CD4-positive, alpha-beta T cell treated with Interleukin-15 for 4 hours (primary cell): ENCODE data around the gene PSMB1.
"Not testable (repeated sequence)": the region's sequence is repeated elsewhere in the genome, so short reads cannot be mapped to it uniquely, and the experiment has no call there.

Experiments
- DNase-seq: peaks from one replicate; pipeline ENCODE4 v3.0.0-alpha.2; 2020; ENCODE audit warnings: low spot score

The PSMB1 gene

DNA sequence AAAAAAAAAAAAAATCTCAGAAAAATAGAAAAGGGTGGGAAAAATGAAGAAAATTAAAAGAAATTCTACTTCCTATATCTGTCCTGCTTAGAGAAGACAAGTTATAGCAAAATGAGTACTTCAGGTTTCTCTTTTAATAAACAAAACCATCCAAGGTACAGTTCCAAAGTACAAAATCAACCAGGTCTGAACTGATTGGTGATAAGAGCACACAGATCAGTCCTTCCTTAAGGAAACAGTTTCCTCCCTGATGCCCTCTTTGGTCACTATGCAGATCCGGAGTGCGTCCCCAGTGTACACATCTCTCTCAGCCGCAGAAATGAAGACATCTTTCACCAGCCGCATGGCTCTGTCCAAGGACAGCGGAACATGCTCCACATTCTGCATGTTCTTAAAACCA lies 18.1 kb downstream of the PSMB1 start:
- DNase-seq, result no peak

DNA sequence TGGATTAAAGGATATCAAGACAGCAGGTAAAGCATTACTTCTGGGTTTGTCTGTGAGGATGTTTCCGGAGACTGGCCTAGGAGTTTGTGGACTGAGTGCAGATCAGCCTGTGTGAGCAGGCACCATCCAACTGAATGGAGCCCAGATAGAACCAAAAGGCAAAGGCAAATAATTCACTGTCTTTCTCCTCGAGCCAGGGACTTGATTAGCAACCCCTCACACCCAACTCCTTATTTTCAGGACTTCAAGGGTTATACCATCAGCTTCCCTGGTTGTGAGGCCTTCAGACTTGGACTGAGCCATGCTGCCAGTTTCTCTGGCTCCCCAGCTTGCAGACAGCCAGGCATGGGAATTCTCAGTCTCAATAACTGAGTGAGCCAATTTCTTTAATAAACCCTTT lies 19.3 kb downstream of the PSMB1 start:
- DNase-seq, result no peak

DNA sequence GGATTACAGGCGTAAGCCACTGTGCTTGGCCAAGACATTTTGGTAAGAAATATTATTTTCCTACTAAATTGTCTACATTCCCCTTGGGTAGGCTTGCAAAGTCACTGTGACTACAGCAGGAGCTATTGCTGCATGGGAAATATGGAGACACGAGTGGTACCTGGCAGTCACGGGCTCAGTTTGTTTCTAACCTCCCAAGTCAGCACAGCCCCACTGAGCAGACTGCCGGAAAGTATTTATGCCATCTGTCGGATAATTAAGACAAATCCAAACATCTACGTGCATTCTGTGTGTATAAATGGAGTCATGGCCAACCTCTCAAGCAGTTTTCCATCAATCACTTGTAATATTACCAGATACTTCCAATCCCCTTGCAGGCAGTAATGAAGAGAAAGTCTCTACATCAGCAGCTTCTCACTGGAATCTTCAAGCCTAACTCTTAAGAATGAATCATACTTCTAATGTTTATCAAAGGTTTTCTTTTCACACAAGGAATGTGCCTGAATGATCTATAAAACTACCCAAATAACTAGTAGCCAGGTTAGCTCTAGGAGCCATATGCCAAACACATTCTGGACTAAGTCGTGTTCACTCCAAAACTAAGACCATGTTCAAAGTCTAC lies 20.1 kb downstream of the PSMB1 start:
- no peak for DNase-seq

DNA sequence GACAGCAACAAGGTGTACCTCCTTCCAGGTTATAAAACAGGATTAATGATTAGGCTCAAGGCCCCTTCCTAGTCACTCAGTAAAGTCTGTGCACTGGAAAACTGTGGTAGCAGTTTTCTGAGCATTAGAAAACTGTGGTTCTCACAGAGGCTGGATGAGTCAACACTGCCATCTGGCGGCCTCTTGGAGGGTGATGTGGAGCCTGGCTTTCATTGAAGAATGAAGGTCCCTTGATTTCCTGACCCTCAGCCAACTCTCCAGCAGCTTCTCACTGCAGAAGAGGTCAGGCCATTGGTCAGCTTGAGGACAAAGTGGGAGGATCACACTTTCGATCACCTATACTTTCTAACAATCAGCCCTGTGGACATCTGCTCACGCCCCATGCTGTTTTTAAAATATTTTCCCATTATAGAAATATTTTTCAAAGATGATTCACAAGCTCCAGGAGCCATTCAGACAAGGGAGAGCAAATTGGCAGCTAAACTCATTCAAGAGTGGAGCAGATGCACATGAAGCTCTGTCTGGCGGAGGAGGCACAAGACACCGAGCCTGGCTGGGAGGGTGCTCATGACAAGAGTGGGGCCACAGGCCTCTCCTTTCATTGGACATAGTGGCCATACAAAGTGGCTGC lies 23.2 kb downstream of the PSMB1 start:
- peak; percentile 61 for DNase-seq

DNA sequence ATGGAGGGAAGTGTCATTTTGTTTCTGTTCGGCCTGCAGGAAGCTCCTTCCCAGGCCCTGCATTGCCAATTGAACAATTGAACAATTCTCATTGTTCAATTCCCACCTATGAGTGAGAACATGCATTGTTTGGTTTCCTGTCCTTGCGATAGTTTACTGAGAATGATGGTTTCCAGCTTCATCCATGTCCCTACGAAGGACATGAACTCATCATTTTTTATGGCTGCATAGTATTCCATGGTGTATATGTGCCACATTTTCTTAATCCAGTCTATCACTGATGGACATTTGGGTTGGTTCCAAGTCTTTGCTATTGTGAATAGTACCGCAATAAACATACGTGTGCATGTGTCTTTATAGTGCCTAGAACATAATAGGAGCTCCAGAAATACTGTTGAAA lies 25.1 kb downstream of the PSMB1 start:
- not testable (repeated sequence) for DNase-seq

DNA sequence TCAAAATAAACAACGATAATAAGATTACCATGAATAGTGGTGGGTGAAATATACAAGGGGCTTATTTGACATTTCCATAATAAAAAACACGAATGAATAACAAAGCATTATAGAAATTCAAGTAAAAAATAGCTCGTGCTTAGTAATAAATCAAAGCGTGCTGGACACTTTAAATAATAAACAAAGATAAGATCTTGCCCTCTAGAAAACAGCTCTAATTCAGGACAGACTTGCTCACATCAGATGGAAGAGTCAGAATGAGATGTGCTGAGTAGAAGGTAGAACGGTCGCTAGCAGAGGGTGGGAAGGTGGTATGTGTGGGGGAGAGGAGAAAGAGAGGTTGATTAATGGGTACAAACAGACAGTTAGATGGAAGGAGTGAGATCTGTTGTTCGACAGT lies 27.3 kb downstream of the PSMB1 start:
- no peak for DNase-seq

DNA sequence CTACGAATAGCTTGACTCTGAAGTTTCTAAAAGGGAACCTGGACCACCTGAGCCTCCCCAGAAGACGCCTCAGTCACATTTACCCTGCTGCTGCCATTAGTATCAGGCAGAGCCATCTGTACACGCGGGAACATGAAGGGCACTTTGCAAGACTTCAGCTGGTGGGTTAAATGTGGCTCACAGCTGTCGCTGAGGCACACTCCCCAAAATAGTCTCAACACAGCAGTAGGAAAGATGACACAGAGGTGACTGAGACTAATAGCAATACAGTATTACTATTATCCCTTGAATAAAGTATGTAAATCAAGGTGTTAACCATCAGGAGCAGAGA lies 29.0 kb downstream of the PSMB1 start:
- DNase-seq, result no peak

DNA sequence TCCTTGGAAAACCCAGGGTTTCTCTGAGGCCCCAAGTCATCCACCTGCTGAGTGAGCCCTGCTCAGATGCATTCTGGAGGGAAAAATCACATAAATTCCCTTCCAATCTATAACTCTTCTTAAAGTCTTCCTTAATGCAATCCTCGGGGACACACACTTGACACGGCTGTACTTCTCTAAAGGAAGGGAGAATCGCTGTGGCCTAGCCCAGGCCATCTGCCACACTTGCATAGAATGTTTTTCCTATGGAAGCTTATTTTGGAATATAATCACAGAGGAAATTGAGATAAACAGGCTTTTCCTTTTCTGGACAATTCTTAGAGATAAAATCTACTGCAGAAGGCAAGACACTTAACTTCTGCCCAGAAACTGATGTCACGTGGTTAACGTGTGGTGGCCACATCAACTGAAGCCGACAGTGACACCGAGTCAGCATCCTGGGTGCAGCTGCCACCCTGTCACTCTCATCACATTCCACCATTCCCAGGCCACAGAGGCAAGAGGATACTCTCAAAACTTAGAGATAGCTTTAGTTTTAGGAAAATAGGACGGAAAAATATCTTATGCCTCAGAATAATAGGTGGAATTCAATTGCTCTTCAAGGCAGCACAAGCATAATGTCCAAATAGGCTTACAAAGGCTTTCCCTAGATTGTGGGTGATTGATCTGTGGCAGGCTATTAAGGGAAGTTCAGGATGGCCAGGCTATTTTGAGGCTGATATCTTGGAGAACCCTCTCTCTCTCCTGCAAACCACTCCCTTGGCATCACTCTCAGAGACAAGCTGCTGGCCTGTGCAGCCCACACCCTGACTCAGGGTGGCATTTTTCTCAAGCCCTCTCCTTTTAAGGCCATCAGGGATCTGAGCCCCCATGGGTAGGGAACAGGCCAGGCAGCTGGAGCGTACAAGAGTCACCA lies 29.6 kb downstream of the PSMB1 start:
- no peak for DNase-seq

DNA sequence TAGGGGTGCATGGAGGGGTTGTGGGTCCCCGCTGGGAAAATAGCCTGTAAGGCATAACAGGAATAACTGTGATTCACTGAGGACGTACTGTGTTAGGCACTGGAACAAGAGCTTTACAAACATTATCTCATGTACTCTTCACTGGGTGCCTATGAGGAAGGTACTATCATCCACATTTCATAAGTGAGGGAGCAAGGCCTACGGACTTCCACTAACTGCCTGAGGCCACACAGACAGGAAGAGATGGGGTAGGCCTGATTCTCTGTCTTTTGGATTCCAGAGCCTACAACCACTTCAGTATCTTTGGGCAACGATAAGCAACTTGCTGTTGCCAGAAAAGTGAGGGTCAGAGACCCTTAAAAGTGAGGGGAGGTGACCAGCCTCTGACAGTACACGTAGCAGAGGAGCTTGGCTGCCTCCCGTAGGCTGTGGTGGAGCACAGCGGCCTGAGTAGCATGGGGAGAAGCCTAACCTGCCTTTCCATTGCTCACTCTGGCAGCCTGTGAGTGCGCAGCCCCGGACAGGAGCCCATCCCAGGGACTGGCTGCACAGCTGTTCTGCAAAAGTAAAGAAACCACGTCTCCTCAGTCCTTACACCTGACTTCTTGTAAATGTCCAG lies 30.4 kb downstream of the PSMB1 start:
- no peak for DNase-seq

DNA sequence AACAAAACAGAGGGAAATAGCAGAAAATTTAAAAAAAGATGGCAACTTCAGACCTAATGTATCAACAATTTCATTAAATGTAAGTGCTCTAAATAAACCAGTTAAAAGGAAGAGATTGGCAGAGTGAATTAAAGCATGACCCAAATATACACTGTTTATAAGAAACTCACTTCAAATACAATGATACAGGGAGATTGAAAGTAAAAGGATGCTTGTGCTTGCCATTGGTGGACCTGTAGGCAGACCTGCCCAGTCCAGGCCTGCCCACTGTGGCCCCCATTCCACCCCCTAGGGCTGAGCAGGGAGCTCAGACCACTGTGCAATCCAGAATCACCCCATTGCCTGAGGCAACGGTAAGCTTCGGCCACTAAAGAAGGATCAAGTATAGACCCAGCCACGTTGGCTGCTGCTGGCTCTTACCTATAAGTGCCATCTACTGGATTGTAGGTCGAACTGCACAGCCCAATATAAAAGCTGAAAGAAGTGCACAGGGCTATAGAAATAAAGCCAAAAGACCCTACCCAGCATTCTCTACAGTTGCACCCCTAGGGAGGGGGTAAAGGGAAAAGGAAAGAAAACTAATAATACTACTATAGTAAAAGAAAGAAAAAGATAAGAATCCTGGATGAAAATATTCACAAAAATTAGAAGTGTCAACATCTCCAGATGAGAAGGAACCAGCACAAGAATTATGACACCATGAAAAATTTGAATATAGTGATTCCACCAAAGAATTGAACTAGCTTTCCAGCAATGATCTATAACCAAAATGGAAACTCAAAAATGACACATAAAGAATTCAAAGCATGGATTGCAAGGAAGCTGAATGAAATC lies 36.1 kb downstream of the PSMB1 start:
- DNase-seq, result peak; percentile 44

DNA sequence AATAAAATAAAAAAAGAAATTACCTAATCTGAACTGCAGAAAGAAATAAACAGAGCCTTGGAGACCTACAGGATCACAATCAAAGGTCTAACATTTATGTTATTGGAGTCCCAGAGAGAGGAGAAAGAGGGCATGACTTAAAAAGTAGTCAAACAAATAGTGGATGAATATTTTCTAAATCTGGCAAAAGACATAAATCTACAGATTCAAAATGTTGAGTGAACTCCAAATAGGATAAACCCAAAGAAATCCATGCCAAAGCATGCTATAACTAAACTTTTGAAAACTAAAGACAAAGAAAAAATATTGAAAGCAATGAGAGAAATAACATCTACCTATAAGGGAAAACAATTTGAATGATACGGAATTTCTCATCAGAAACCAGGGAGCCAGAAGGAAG lies 38.2 kb downstream of the PSMB1 start:
- DNase-seq, result no peak

DNA sequence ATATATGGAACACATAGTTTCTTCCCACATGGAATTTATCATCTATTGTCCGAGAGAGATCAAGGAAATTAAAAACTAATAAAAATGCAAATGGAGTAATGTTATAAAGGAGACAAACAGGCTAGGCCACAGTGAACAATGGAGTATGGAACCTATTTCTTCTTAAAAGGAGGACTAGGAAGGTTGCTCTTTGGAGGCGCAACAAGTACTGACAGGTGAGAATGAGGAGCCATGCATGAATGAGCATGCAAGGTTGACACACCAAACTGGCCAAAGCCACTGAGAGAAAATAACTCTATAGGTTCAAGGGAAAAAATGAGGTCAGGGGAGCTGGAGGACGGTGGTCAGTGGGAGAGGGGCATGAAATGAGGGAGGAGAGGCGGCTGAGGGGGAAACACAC lies 40.9 kb downstream of the PSMB1 start:
- no peak for DNase-seq

DNA sequence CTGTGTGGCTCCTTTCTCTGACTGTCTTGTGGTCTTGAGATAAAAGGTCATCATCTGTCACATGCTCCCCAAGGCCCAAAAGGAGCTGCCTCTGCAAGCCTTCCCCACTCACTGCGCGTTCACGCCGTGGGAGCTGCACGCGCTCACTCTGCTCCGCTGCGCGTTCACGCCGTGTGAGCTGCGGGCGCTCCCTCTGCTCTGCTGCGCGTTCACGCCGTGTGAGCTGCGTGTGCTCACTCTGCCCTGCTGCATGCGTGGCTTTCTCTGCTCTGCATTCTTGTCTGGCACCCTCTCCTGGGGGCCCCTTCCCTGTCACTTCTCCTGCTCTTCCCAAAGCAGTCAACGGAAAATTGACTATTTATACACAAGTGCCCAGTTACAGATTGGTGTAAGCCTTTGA lies 42.5 kb downstream of the PSMB1 start:
- DNase-seq, result no peak

DNA sequence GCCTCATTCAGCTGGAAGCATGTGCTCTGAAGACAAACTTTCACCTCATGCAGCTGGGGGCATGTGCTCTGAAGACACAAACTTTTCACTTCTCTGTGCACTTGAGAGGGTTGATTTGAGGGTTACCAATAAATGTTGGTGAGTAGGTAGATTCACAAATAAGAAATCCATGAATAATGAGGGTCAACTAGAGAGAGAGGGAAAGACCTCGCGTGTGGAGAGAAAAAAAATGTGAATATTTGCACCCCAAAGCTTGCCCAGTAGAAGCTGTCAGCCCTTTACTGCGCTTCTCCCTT lies 43.4 kb downstream of the PSMB1 start:
- no peak for DNase-seq

DNA sequence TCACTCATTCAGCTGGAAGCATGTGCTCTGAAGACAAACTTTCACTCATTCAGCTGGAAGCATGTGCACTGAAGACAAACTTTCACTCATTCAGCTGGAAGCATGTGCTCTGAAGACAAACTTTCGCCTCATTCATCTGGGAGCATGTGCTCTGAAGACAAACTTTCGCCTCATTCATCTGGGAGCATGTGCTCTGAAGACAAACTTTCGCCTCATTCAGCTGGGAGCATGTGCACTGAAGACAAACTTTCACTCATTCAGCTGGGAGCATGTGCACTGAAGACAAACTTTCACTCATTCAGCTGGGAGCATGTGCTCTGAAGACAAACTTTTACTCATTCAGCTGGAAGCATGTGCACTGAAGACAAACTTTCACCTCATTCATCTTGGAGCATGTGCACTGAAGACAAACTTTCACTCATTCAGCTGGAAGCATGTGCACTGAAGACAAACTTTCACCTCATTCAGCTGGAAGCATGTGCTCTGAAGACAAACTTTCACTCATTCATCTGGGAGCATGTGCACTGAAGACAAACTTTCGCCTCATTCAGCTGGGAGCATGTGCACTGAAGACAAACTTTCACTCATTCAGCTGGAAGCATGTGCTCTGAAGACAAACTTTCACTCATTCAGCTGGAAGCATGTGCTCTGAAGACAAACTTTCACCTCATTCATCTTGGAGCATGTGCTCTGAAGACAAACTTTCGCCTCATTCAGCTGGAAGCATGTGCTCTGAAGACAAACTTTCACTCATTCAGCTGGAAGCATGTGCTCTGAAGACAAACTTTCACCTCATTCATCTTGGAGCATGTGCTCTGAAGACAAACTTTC lies 44.0 kb downstream of the PSMB1 start:
- DNase-seq, result not testable (repeated sequence)

DNA sequence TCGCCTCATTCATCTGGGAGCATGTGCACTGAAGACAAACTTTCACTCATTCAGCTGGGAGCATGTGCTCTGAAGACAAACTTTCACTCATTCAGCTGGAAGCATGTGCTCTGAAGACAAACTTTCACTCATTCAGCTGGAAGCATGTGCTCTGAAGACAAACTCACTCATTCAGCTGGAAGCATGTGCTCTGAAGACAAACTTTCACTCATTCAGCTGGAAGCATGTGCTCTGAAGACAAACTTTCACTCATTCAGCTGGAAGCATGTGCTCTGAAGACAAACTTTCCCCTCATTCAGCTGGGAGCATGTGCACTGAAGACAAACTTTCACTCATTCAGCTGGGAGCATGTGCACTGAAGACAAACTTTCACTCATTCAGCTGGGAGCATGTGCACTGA lies 44.8 kb downstream of the PSMB1 start:
- DNase-seq, result not testable (repeated sequence)

DNA sequence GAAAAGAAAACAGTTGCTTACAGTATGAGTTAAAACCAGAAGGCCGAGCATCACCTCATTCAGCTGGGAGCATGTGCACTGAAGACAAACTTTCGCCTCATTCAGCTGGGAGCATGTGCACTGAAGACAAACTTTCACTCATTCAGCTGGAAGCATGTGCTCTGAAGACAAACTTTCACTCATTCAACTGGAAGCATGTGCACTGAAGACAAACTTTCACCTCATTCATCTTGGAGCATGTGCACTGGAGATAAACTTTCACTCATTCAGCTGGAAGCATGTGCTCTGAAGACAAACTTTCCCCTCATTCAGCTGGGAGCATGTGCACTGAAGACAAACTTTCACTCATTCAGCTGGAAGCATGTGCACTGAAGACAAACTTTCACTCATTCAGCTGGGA lies 45.4 kb downstream of the PSMB1 start:
- DNase-seq, result not testable (repeated sequence)

DNA sequence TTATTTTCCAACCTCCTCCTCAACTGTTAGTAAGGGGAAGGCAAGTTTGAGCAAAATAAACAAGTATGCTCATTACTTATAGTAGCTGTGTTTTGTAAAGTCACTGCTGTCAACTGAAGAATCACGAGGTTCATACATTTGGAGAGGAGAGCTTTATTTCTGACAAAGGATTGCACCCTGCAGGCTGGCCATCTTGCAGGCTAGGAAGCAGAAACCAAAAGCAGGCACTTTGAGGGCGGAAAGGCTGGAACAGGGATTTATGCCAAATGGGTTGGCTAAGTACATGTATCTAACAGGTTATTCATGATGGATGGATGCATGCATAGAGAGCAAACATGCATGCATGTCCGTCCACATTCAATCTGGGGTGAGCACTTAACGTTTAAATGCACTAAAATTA lies 46.7 kb downstream of the PSMB1 start:
- DNase-seq, result no peak

DNA sequence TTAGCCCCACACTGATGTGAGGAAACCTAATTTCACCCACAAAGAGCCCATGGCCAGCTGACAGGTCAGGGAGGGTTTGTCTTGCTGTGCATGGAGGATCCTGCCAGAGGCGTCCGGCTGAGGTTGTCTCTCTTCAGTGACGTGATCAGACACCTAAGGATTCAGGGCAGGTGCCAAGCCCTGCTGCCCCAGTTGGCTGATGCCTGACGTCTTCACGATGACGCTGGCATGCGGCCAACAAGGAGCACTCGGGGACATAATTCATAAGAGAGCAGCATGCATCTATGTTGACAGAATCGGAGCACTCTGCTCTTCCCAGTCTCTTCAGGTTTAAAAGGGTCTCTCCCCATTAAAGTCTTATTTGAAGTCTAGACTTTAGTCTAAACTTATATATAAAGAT lies 47.8 kb downstream of the PSMB1 start:
- no peak for DNase-seq

DNA sequence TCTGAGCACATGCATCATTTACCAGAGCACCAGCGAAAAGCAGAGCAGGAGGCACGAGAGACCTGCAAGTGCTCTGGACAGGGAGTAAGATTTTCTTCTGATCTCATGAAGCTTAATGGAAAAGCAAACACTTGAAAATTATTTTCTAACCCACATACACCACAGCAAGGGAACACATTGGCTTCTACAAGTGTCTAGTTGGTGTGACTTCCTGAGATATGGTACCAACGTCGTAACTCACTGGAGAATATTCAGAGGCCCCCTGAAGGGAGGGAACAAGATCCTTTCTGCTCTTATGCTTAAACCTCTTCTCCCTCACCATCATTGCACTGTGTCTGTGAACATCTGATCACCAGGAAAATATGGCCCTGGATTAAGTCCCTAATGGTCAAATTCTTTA lies 48.6 kb downstream of the PSMB1 start:
- DNase-seq, result no peak

DNA sequence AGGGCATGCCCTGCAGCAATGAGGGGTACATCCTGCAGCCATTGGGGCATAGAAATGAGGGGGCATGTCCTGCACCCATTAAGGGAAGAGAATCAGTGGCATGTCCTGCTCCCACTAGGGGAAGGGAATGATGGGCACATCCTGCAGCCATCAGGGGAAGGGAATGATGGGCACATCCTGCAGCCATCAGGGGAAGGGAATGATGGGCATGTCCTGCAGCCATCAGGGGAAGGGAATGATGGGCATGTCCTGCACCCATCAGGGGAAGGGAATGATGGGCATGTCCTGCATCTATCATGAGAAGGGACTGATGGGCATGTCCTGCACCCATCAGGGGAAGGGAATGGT lies 49.7 kb downstream of the PSMB1 start:
- no peak for DNase-seq
